ENCODE data around the gene GADD45B.
A peak's percentile ranks its signal among the peaks of the same experiment; 100 is the strongest.
"Not testable (repeated sequence)": the region's sequence is repeated elsewhere in the genome, so short reads cannot be mapped to it uniquely, and the experiment has no call there.

The GADD45B gene

DNA sequence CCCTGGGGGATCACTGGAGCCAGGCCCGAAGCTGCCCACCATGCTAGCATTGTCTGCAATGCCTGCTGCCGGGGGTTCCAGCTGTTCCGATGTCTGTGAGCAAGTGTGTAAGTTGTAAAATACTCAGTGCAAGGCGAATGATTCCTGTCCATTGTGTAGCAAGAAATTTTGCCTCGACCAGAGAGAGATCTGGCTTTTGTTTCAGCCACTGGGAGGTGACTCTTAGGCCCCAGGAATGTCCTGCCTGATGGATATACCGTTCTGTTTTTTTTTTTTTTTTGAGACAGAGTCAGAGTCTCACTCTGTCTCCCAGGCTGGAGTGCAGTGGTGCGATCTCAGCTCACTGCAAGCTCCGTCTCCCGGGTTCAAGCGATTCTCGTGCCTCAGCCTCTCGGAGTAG, 7.3 kb upstream of the GADD45B start:
- no peak for DNase-seq (ENCODE audit: low read depth in 2 of 3, low spot score in 2 of 3)

DNA sequence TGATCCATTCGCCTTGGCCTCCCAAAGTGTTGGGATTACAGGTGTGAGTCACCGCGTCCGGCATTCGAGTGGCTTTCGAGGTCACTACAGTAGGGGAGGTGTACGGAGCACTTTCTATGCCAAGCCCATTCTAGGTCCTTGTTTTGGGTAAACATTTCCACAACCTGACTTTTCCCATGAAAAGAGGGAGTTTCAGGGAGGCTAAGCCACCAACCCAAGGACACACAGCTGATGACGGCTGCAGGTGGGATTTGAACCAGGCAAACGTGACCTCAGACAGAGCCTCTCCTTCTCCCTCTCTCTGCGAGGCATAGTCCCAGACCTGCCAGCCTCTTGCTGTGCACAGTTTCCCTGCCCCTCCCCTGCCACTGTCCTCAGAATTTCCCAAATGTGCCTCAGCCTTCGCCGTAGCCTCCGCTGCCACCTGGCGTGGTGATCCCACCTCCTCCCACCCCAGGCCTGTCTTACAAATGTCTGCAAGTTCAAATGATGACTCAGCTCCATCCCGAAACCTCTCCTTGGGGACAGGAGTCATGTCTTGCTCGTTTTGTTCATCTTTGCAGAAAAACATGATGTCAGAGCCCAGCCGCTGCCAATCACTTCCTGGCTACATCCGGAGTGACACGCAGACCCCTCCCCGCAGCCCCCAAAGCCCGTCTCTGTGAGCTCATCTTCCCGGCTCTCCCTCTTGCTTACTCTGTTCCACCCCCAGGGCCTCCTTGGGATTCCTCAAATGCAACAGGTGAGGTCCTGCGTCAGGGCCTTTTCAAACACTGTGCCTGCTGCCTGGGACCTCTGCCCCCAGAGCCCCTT, 6.6 kb upstream of the GADD45B start:
- no peak for DNase-seq (ENCODE audit: low read depth in 2 of 3, low spot score in 2 of 3)

DNA sequence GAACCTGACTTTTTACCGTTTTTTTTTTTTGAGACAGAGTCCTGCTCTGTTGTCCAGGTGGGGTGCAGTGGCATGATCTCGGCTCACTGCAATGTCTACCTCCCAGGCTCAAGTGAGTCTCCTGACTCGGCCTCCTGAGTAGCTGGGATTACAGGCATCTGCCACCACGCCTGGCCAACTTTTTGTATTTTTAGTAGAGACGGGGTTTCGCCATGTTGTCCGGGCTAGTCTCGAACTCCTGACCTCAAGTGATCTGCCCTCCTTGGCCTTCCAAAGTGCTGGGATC, 6.1 kb upstream of the GADD45B start:
- not testable (repeated sequence) for DNase-seq (ENCODE audit: low read depth in 2 of 3, low spot score in 2 of 3)

GRCh38 chr19:2474232-2475017, 1.5 kb upstream of the GADD45B start:
- peak; percentile 86 to 96 (median 91) for DNase-seq (ENCODE audit: low read depth in 2 of 3, low spot score in 2 of 3)

- DNase-seq (ENCODE audit: low read depth in 2 of 3, low spot score in 2 of 3) = peak in 2 of 3 experiments; percentile 41 to 66
Measured at GRCh38 chr19:2475018-2475701, 767 bp upstream of the GADD45B start.

- DNase-seq (ENCODE audit: low read depth in 2 of 3, low spot score in 2 of 3) = peak; percentile 46 to 74 (median 67)
Measured at GRCh38 chr19:2476451-2477140, 669 bp downstream of the GADD45B start.

- DNase-seq (ENCODE audit: low read depth in 2 of 3, low spot score in 2 of 3) = no peak
Measured at GRCh38 chr19:2477141-2477710, 1.3 kb downstream of the GADD45B start.

- DNase-seq (ENCODE audit: low read depth in 2 of 3, low spot score in 2 of 3) = no peak
Measured at GRCh38 chr19:2477732-2478191, 1.8 kb downstream of the GADD45B start.

GRCh38 chr19:2478278-2478755, 2.4 kb downstream of the GADD45B start:
- DNase-seq (ENCODE audit: low read depth in 2 of 3, low spot score in 2 of 3) = peak in 1 of 3 experiments; percentile 13

DNA sequence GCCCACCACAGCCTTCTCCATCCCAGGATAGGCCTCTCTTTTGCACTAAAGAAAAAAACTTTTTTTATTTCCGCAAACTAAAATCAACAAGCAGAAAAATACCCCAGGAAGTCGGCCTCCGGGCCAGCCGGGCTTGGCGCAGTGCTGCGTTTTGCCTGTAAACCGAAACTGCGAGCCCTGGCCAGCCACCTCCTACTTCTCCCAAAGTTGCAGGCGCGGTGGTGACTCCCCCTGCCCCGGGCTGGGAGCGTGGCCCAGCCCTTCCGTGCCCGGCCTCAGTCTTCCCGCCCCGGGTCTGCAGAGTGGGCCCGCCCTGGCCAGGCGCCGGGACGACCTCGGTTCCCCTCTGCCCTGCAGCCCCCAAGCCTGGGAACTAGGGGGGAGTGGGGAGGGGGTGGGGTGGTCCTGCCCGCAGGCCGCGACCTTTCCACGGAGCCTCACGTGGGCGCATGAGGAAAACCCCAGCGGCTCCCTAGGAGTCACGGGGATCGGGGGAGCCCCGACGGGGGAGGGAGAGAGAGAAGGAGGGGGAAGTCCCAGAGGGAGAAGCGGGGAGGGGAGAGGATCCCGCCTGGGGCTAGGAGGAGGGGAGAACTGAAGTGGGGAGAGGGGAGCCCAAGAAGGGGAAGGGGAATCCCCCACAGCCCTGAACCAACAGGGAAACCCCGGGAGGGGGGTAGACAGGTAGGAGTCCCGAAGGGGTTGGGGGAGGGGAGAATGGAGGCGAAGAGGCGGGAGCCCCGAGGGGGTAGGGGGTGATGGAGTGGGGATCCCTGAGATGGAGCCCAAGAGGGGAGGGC, 3.0 kb downstream of the GADD45B start:
- DNase-seq (ENCODE audit: low read depth in 2 of 3, low spot score in 2 of 3) = peak; percentile 16 to 73 (median 54)

DNA sequence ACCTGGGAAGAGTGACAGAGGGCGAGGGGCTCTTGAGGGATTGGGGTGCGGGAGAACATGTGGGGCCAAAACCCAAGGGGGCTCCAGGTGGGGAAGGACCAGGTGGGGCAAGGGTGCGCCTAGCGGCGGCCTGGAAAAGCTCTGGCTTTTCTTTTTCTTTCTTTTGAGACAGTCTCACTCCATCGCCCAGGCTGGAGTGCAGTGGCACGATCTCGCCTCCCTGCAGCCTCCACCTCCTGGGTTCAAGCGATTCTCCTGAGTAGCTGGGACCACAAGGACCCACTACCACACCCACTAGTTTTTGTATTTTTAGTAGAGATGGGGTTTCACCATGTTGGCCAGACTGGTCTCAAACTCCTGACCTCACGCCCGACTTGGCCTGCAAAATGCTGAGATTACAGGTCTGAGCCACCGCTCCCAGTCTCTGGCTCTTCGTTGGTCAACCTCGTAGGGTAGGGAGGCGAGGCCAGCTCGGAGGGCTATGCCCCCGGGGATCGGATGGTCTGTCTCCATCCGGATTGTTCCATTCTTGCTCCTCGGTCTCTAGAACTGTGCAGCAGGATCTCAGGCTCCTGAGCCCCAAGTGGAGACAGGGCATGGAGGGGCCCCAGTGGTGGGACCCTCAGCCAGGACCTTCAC, 3.7 kb downstream of the GADD45B start:
- DNase-seq (ENCODE audit: low read depth in 2 of 3, low spot score in 2 of 3) = no peak

GRCh38 chr19:2481466-2481865, 5.5 kb downstream of the GADD45B start:
- no peak for DNase-seq (ENCODE audit: low read depth in 2 of 3, low spot score in 2 of 3)

DNA sequence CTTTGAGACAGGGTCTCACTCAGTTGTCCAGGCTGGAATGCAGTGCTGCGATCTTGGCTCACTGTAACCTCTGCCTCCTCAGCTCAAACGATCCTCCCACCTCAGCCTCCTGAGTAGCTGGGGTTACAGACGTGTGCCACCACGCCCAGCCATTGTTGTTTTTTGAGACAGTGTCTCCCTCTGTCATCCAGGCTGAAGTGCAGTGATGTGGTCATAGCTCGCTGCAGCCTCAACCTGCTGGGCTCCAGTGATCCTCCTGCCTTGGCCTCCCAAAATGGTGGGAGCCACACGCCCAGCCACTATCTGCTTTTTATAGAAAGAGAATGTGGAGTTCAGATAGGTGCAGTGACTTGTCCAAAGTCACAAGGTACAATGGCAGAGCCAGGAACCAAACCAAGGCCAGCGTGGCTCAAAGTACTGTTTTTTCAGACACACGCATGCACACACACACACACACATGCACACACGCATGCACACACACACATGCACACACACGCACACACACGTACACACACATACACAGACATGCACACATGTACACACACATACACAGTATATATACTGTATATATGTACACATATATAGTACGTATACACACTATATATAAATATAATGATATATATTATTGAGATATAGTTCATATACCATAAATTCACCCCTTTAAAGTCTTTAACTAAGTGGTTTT, 6.6 kb downstream of the GADD45B start:
- DNase-seq (ENCODE audit: low read depth in 2 of 3, low spot score in 2 of 3) = no peak

DNA sequence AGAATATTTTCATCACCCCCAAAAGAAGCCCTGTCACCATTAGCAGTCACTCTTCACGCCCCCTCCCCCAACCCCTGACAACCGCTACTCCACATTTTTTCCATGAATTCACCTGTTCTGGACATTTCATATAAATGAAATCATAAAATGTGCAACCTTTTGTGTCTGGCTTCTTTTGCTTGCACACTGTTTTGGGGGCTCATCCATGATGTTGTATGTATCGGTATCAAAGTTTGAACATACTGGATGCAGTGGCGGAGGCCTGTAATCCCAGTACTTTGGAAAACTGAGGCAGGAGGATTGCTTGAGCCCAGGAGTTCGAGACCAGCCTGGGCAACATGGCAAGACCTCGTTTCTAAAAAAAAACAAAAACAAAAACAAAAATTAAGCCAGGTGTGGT, 7.2 kb downstream of the GADD45B start:
- no peak for DNase-seq (ENCODE audit: low read depth in 2 of 3, low spot score in 2 of 3)

DNA sequence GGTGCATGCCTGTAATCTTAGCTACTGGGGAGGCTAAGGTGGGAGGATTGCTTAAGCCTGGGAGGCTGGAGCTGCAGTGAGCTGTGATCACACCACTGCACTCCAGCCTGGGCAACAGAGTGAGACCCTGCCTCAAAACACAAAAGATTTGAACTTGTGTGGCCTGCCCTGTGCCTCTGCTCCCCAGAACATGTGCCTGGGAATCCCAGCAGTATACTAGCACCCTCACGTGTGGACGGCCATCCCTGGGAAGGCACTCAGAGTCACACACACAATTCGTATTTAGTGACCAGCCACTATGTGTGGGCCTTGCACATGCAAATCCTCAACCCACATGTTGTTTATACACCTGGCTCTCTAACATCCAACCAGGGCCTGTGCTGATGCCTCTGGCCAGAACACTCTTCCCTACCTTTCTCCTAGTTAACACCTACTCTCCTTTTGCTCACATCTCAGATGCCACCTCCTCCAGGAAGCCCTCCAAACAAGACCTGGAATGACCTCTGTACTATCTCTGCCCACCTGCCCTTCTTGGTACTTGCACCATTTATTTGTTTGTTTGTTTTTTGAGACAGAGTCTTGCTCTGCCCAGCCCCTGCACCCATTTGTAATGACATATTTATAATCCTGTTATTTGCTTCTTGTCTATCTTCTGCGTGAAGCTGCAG, 7.7 kb downstream of the GADD45B start:
- no peak for DNase-seq (ENCODE audit: low read depth in 2 of 3, low spot score in 2 of 3)

GRCh38 chr19:2484178-2484937, 8.4 kb downstream of the GADD45B start:
- DNase-seq (ENCODE audit: low read depth in 2 of 3, low spot score in 2 of 3) = no peak

DNA sequence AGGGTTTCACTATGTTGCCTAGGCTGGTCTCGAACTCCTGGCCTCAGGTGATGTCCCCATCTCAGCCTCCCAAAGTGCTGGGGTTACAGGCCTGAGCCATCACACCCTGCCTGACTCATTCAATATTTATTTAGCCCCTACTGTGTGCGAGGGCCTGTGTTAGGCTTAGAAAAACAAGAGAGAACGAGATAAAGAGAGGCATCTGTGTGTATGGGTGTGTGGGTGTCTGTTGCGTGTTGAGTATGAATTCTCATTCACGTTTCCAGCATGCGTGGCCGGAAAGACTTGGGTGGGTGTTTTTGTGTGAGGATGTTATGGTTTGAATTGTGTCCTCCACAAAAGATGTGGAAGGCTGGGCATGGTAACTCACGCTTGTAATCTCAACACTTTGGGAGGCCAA, 9.5 kb downstream of the GADD45B start:
- no peak for DNase-seq (ENCODE audit: low read depth in 2 of 3, low spot score in 2 of 3)

DNA sequence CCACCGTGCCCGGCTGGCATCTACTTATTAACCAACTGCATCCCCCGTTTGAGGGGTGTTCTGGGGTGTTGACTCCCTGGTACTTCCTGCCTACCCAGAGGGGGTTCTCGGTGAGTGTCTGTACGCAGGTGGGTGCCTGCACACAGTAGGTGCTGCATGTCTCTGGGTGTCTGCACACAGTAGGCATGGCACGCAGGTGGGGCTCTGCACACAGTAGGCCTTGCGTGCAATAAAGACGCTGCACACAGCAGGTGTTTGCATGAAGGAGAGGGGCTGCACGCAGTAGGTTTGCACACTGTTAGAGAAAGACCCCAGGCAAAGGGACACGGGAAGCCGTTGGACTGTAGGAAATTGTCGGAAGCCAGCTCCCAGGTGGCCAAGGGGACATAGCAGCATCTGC, 11.2 kb downstream of the GADD45B start:
- no peak for DNase-seq (ENCODE audit: low read depth in 2 of 3, low spot score in 2 of 3)

All from activated CD8-positive, alpha-beta memory T cell treated with anti-CD3 and anti-CD28 coated beads for 48 hours (primary cell).